Lower leg skin (tissue), 3 donors: ENCODE measurements around the gene TACC3.

Experiments
- POLR2A ChIP-seq, 2 donors: fragments of 450-650 bp; IDR thresholded peaks; one replicate each; pipeline ENCODE4 v1.6.1; 2016 to 2017; ENCODE audit warnings: antibody characterized with exemption in 2 of 2, mild to moderate bottlenecking in 1 of 2, moderate library complexity in 1 of 2
- TF ChIP-seq, protein P1 (sequence below), 3 donors: fragments of 450-650 bp; IDR thresholded peaks; one replicate each; pipeline ENCODE4 v1.5.1; 2016; ENCODE audit warnings: antibody characterized with exemption in 3 of 3, mild to moderate bottlenecking in 3 of 3, moderate library complexity in 2 of 3

DNA sequence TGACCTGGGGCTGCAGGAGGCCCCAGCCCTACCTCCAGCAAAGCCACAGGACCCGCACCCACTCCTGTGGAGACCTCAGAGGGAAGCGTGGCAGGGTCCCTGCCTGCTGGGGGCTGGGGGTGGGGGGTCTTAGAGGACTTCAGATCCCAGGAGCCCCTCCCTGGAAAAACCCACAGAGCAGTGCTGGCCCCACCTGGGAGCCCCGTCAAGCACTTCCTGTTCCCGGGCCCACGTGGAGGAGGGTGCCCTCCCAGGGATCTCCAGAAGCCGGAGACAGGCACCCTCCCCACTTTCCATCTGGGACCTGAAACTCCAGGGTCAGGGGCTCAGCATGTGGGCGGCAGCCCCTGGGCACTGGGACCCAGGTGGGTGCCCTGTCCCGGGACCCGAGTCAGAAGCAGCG lies 32.0 kb downstream of the TACC3 start:
- TF ChIP-seq, protein P1, sequence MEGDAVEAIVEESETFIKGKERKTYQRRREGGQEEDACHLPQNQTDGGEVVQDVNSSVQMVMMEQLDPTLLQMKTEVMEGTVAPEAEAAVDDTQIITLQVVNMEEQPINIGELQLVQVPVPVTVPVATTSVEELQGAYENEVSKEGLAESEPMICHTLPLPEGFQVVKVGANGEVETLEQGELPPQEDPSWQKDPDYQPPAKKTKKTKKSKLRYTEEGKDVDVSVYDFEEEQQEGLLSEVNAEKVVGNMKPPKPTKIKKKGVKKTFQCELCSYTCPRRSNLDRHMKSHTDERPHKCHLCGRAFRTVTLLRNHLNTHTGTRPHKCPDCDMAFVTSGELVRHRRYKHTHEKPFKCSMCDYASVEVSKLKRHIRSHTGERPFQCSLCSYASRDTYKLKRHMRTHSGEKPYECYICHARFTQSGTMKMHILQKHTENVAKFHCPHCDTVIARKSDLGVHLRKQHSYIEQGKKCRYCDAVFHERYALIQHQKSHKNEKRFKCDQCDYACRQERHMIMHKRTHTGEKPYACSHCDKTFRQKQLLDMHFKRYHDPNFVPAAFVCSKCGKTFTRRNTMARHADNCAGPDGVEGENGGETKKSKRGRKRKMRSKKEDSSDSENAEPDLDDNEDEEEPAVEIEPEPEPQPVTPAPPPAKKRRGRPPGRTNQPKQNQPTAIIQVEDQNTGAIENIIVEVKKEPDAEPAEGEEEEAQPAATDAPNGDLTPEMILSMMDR (IDR thresholded peaks at IDR 0.05), result no peak
- no peak for TF ChIP-seq POLR2A (IDR thresholded peaks at IDR 0.05)
